ENCODE results near the gene SCN10A. TPM values are rescaled to one million over a fixed set of nuclear protein-coding genes. Genes with fewer than 3 reads are reported as not detected.

SCN10A gene
- total RNA-seq, 4 donors from 2014 or later, result not detected

DNA sequence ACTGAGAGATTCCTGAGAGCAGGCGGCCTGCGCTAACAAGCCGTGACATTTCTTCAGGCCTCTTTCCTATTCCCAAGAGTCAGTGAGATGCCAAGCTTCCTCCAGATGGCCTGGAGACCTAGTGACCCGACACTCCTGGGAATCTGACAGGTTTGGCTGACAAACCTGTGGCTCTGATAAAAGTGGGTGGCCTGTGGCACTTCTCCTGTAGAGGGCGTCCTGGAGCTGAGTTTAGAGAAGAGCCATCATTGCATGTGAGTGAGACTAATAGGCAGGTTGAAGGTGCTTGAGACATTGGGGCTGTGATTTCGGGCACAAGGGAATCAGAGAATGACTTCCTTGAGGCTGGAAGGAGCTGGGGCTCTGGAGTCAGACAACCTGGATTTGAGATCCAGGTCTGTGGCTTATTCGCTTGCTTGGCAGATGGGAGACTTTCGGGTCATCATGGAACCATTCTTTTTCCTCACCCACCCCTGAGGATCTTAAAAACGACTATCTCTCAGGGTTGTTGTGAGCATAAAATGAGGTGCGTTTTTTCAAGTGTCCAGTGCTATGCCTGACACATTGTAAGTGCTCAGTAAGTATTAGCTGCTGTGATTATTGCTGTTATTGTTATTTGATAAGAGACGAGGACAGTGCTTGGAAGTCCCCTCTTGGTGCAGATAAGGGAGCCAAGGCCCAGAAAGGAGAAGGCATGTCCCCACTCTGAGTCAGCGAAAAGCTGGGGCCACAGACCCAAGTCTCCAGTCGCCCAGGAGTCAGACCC lies 77.2 kb downstream of the SCN10A start:
- H3K9me3 ChIP-seq, result no peaks in the 10 kb centered on the region
- WGBS, result 60% methylated on average over 13 of the region's 13 CpGs
- H3K4me3 ChIP-seq, result no peak overlapping the region
- H3K4me1 ChIP-seq, result no peaks in the 10 kb centered on the region
- TF ChIP-seq POLR2AphosphoS5 (IDR thresholded peaks at IDR 0.05) (no peak), POLR2A (IDR thresholded peaks at IDR 0.05; ENCODE audit: low read depth) (no peak), EP300 (IDR thresholded peaks at IDR 0.05) (no peak)
- TF ChIP-seq, protein P1, sequence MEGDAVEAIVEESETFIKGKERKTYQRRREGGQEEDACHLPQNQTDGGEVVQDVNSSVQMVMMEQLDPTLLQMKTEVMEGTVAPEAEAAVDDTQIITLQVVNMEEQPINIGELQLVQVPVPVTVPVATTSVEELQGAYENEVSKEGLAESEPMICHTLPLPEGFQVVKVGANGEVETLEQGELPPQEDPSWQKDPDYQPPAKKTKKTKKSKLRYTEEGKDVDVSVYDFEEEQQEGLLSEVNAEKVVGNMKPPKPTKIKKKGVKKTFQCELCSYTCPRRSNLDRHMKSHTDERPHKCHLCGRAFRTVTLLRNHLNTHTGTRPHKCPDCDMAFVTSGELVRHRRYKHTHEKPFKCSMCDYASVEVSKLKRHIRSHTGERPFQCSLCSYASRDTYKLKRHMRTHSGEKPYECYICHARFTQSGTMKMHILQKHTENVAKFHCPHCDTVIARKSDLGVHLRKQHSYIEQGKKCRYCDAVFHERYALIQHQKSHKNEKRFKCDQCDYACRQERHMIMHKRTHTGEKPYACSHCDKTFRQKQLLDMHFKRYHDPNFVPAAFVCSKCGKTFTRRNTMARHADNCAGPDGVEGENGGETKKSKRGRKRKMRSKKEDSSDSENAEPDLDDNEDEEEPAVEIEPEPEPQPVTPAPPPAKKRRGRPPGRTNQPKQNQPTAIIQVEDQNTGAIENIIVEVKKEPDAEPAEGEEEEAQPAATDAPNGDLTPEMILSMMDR (IDR thresholded peaks at IDR 0.05), result peak in 1 of 3 experiments; percentile 20
- no peak overlapping the region for H3K27ac ChIP-seq (replicated peaks in 1 of 4)
- DNase-seq (ENCODE audit: extremely low spot score), result no peak
- intact Hi-C loops (cut with DNase I), result no loop called here
- H3K36me3 ChIP-seq, result no peaks in the 10 kb centered on the region
- peaks cover 0 to 8% (median 0%) of the 10 kb centered on the region in 4 donors for H3K27me3 ChIP-seq

DNA sequence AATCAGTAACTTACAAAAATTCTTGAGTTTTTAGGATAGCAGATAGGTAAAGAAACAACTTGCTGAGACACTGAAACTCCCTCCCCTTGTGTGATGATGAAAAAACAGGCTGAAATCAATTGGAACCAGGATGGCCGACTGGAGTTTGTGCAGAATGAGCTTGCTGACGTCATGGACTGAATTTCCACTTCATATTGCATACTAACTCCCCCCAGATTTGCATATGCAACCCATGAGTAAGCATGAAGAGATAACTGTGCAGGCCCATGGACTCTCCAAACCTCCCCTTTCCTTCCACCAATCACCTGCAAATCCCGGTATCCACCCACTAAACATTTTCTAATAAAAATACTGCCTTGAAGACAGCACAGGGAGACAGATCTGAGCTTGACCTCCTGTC lies 84.5 kb downstream of the SCN10A start:
- intact Hi-C loops (cut with DNase I), result no loop called here
- peaks cover 0 to 3% (median 0%) of the 10 kb centered on the region in 4 donors for H3K4me1 ChIP-seq
- TF ChIP-seq POLR2A (IDR thresholded peaks at IDR 0.05; ENCODE audit: low read depth), result no peak
- no peaks in the 10 kb centered on the region for H3K36me3 ChIP-seq
- no peak for DNase-seq (ENCODE audit: extremely low spot score)
- 68% methylated on average over 3 of the region's 3 CpGs for WGBS
- no peak overlapping the region for H3K4me3 ChIP-seq
- peaks cover 0 to 5% (median 0%) of the 10 kb centered on the region in 4 donors for H3K27me3 ChIP-seq
- no peaks in the 10 kb centered on the region for H3K9me3 ChIP-seq
- H3K27ac ChIP-seq (replicated peaks in 1 of 4), result no peak overlapping the region

DNA sequence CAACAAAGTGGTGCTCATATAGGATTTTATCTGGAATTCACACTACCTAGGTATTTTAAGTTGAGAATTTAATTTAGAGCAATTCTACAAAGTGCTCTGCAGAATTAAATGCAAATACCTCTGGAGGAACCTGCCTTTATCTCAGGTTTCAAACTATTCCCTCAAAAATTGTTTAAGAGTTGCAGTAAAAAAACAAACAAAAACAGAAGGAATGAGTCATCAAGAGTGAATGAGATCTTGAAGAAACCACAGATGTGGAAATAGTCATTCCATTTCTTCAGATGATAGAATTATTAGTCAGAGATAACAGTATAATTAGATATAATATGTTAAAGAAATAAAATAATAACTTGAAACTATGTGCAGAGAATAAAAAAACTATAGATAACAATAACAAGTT lies 85.7 kb downstream of the SCN10A start:
- no peak for DNase-seq (ENCODE audit: extremely low spot score)
- H3K9me3 ChIP-seq, result no peaks in the 10 kb centered on the region
- intact Hi-C loops (cut with DNase I), result no loop called here
- H3K36me3 ChIP-seq, result no peaks in the 10 kb centered on the region
- peaks cover 0 to 9% (median 0%) of the 10 kb centered on the region in 4 donors for H3K27me3 ChIP-seq
- TF ChIP-seq POLR2AphosphoS5 (IDR thresholded peaks at IDR 0.05), result no peak
- no peak for TF ChIP-seq EP300 (IDR thresholded peaks at IDR 0.05)
- TF ChIP-seq, protein P1 (IDR thresholded peaks at IDR 0.05), result no peak
- no peak for TF ChIP-seq POLR2A (IDR thresholded peaks at IDR 0.05; ENCODE audit: low read depth)
- H3K4me3 ChIP-seq, result no peak overlapping the region
- H3K27ac ChIP-seq (replicated peaks in 1 of 4), result no peak overlapping the region
- H3K4me1 ChIP-seq, result peaks cover 0 to 10% (median 0%) of the 10 kb centered on the region in 4 donors

DNA sequence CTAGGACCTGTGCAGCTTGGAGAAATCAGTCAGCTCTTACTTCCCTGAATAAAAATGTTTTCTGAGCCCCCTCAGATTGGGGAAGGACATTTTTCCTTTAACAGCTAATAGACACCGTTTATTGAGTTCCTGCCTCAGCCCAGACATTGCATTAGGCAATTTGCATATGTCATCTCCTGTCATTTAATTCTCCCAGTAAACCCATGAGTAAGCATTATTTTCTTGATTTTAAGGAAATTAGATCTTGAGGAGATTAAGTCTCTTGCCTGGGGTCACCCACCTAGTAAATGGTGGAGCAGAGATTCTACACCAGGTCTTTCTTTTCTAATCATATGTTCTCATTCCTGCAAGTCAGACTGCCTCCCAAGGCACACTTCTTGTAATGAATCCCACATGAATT lies 88.0 kb downstream of the SCN10A start:
- Histone ChIP-seq H3K4me3 (no peak overlapping the region), H3K4me1 (peaks cover 0 to 17% (median 0%) of the 10 kb centered on the region in 4 donors), H3K9me3 (no peaks in the 10 kb centered on the region), H3K36me3 (no peaks in the 10 kb centered on the region), H3K27ac (replicated peaks in 1 of 4) (no peak overlapping the region), H3K27me3 (peaks cover 0 to 17% (median 0%) of the 10 kb centered on the region in 4 donors)
- no peak for DNase-seq (ENCODE audit: extremely low spot score)
- WGBS, result 45% methylated on average over 1 of the region's 1 CpG
- intact Hi-C loops (cut with DNase I), result no loop called here
- TF ChIP-seq POLR2AphosphoS5 (IDR thresholded peaks at IDR 0.05) (no peak), EP300 (IDR thresholded peaks at IDR 0.05) (no peak), POLR2A (IDR thresholded peaks at IDR 0.05; ENCODE audit: low read depth) (no peak)
- TF ChIP-seq, protein P1 (IDR thresholded peaks at IDR 0.05), result no peak

DNA sequence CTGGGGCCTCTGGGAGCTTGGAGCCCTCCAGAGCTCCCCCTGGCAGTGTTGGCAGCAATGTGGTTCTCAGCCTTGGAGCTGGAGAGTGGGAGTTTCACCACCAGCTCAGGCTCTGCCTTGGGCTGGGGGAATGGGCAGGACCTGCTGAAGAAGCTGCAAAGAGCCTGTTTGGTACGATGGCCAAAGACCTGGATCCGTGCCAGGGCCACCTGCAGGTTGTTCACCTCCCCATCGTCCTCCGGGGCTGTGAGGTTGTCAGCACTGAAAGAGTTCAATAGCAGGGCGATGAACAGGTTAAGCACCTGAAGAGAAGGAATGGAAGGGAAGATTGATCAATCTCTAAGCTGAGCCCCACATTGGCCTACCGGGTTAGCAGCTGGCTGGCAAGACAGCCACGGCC lies 89.3 kb downstream of the SCN10A start:
- no peak for TF ChIP-seq POLR2A (IDR thresholded peaks at IDR 0.05; ENCODE audit: low read depth)
- TF ChIP-seq EP300 (IDR thresholded peaks at IDR 0.05), result no peak
- TF ChIP-seq, protein P1 (IDR thresholded peaks at IDR 0.05), result no peak
- no peak for TF ChIP-seq POLR2AphosphoS5 (IDR thresholded peaks at IDR 0.05)
- no peak for DNase-seq (ENCODE audit: extremely low spot score)
- intact Hi-C loops (cut with DNase I), result no loop called here
- no peaks in the 10 kb centered on the region for H3K9me3 ChIP-seq
- 75% methylated on average over 7 of the region's 7 CpGs for WGBS
- H3K36me3 ChIP-seq, result no peaks in the 10 kb centered on the region
- no peak overlapping the region for H3K27ac ChIP-seq (replicated peaks in 1 of 4)
- no peak overlapping the region for H3K4me3 ChIP-seq
- H3K4me1 ChIP-seq, result peaks cover 0 to 17% (median 0%) of the 10 kb centered on the region in 4 donors
- peaks cover 0 to 17% (median 0%) of the 10 kb centered on the region in 4 donors for H3K27me3 ChIP-seq
